HG03039 (cell line): ENCODE data around the gene TMED10.
"Not testable (repeated sequence)": the region's sequence is repeated elsewhere in the genome, so short reads cannot be mapped to it uniquely, and the experiment has no call there.

Experiments used
- ATAC-seq: cut with Tn5 transposase; IDR thresholded peaks from one replicate; pipeline ENCODE4 v1.9.1; 2021; ENCODE audit warnings: mild to moderate bottlenecking, moderate library complexity; ENCODE audit not compliant: unreplicated experiment

The TMED10 gene

GRCh38 chr14:75163677-75164076, 12.7 kb downstream of the TMED10 start:
- no peak for ATAC-seq

- no peak for ATAC-seq
Measured at GRCh38 chr14:75162631-75163030, 13.8 kb downstream of the TMED10 start.

DNA sequence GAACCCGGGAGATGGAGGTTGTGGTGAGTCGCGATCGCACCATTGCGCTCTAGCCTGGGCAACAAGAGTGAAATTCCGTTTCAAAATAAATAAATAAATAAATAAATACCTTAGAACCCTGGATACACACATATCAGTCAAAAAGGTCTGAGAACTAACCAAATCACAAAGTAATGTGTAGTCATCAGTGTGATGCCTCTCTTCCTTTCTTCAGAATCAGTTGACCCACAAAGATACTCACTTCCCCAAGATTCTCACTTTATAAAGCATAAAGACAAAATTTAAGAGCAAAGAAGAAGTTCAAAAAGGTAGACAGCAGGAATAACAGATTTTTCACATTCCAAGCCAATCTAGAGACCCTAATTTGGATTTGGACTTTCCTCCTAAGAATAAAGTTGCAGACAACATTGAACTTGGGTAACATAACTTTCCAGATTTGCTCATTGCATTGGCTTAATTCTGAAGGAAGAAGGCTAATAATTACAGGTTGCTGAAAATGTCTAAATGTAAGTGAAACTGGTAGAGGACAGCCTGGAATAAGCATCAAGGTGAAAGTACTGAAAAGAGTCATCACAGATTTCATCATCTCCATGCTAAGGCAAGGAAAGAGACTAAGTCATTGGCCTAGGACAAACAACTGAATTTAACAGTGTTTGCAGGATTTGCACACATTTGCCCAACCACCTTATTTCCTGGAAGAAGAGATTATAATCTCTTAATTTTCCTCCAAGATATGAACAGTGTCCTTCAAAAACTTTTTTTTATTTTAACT, 17.4 kb downstream of the TMED10 start:
- ATAC-seq: no peak

DNA sequence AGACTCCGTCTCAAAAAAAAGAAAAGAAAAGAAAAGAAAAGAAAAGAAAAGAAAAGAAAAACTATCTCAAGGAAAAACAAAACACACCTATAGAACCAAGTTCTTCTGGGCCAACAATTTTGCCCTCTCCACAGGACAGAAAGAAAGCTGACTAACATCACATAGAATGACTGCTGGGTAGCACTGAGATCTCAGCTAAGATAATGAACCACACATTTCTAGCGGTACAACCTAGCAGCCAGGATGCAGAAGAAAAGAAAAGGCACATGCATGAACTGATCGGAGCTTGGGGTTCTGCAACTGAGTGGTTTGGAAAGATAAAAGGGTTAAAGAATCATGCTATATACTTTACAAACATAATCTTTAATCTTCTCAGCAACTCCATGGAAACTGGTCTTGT, 19.5 kb downstream of the TMED10 start:
- no peak for ATAC-seq

DNA sequence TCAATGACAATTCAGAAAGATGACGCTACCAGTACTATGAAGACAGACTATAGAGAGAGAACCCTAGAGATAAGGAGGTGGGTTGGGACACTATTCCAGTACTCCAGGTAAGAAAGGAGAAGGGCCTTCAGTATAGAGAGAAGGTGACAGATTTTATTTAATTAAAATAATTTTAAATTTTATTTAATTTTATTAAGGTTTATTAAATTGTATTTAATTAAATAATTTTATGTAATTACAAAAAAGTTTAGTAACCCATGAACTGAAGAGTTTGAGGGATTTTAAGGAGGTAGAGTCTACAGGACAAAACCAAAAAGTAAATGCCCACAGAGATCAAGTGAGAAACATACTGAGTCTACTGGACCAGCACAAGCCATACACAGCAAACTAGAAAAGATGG, 20.3 kb downstream of the TMED10 start:
- ATAC-seq: no peak

DNA sequence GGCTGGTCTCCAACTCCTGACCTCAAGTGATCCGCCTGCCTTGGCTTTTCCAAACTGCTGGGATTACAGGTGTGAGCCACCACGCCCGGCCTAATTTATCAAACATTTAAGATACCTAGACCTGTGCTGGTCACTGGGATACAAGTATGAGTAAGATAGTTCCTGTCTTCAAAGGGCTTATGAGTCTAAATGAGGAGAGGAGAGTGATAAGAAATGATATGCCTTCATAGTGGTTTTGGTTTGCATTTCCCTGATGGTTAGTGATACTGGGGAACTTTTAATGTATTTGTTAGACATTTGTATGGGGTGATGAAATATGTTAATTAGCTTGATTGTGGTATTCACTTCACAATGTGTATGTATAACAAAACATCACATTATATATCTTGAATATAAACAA, 21.2 kb downstream of the TMED10 start:
- no peak for ATAC-seq

DNA sequence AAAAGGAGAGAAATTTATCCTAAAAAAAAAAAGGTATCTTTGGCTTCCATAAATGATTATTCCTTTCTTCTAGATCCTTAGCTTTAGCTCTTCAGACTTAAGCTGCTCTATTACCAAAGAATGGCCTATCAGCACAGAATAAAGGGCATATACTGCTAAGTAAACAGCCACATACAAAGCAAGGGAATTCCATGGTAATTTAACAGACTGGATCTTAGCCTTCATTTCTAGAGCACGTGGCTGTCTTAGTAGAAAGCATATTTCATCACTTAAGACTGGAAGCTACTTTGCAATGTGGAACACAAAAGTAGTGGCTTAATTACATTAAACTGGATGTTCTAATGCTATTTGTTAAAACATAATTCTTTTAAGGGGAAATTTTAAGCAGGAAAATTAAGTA, 23.1 kb downstream of the TMED10 start:
- ATAC-seq: no peak

DNA sequence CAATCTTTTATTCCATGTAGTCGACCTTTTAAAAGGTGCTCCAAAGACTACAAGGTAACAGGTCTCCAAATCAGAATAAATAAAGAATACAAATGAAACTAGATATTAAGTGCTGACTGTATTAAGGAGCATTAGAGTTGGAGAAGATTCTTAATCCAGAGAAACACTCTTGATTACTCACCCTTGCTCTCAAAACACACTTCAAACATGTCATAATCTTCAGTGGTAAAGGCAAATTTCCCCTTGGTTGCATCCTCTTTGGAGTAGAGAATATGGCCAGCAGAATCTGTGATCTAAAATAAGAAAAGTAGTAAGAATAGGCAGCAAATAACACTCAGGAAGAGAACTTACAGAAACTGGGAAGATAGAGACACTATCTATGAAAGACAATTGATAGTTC, 24.6 kb downstream of the TMED10 start:
- ATAC-seq: no peak

DNA sequence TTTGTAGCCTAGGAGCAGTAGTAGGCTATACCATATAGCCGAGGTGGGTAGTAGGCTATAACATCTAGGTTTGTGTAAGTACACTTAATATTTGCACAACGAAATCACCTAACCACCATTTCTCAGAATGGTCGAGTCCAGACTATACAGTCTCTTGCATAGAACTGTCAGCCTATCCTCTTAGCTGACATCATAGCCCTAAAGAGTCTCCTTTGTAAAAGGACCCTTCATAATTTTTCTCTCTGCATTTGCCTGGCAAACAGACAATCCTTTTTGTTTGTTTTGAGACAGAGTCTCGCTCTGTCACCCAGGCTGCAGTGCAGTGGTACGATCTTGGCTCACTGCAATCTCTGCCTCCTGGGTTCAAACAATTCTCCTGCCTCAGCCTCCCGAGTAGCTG, 25.8 kb downstream of the TMED10 start:
- not testable (repeated sequence) for ATAC-seq

DNA sequence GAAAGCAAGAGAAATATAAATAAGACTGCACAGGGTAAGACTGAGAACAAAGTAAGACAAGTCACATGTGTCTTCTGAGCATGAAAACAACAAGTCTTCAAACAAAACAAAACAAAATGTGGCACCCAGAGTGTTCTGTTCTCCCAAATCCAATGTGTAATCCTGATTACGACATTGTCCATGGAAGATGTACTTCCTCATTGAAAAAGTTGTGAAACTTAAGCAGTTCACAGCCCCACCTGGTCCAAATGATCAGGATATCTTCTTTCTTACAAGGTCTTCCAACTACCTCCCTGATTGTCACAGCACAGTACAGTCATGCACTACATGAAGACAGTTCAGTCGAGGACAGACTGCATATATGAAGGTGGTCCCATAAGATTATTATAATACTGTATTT, 26.3 kb downstream of the TMED10 start:
- no peak for ATAC-seq

GRCh38 chr14:75147423-75148071, 28.9 kb downstream of the TMED10 start:
- ATAC-seq: no peak

GRCh38 chr14:75144944-75145343, 31.5 kb downstream of the TMED10 start:
- no peak for ATAC-seq

GRCh38 chr14:75143761-75144527, 32.5 kb downstream of the TMED10 start:
- ATAC-seq: no peak

GRCh38 chr14:75142494-75142893, 33.9 kb downstream of the TMED10 start:
- ATAC-seq: no peak

GRCh38 chr14:75141967-75142366, 34.4 kb downstream of the TMED10 start:
- ATAC-seq: no peak

DNA sequence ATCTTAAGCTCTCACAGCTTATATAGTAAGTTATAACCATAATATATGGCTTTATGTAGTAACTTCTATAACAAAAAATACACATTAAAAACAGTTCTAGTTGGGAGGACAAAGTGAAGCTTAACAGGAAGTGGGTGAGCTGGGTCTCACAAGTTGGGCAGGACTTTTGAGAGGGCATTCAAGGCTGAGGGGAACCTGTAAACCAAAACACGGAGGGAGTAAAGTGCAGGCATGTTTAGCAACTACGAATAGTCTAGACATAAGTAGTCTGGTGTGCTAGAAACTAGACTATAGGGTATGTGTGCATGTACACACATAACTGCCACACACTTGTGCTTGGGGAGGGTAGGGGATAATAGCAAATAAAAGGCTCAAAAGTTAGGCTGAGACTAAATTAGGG, 35.4 kb downstream of the TMED10 start:
- ATAC-seq: no peak

GRCh38 chr14:75140620-75141019, 35.8 kb downstream of the TMED10 start:
- ATAC-seq: no peak

DNA sequence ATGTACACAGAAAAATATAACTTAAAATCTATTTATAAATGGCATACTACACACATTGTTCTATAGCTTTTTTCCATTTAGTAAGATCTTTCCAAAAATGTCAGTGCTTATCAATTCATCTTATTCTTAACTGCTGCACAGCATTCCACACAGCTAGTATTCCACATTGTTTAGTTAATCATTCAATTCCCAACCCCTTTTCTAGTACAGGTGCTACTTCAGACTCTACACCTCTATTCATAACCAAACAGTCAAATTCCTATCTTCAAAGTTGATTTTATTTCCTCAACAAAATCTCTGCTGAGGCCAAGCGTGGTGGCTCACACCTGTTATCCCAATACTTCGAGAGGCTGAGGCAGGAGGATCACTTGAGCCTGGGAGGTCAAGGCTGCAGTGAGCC, 37.2 kb downstream of the TMED10 start:
- no peak for ATAC-seq

- ATAC-seq: no peak
Measured at GRCh38 chr14:75138492-75138891, 37.9 kb downstream of the TMED10 start.

GRCh38 chr14:75134644-75135043, 41.8 kb downstream of the TMED10 start:
- ATAC-seq: no peak

- ATAC-seq: no peak
Measured at GRCh38 chr14:75133597-75133996, 42.8 kb downstream of the TMED10 start.
